Measurements from ENCODE around the gene RTF1.
A peak's percentile ranks its signal among the peaks of the same experiment; 100 is the strongest.
"Not testable (repeated sequence)": the region's sequence is repeated elsewhere in the genome, so short reads cannot be mapped to it uniquely, and the experiment has no call there.

The RTF1 gene

DNA sequence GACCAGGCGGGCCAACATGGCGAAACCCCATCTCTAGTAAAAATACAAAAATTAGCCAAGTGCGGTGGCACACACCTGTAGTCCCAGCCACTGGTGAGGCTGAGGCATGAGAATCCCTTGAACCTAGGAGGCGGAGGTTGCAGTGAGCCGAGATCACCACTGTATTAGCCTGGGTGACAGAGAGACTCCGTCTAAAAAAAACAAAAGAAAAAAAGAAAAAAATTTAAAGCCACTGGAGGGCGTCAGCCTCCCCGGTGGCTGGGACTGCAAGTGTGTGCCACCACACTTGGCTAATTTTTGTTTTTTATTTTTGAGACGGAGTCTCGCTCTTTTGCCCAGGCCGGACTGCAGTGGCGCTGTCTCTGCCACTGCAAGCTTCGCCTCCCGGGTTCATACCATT is 7.9 kb downstream of the RTF1 start:
- TF ChIP-seq POLR2A (IDR thresholded peaks at IDR 0.05; ENCODE audit: extremely low read depth, insufficient read length) (no peak), MYC (IDR thresholded peaks at IDR 0.05; ENCODE audit: low read depth, low read length) (no peak)
- TF ChIP-seq, protein P1, sequence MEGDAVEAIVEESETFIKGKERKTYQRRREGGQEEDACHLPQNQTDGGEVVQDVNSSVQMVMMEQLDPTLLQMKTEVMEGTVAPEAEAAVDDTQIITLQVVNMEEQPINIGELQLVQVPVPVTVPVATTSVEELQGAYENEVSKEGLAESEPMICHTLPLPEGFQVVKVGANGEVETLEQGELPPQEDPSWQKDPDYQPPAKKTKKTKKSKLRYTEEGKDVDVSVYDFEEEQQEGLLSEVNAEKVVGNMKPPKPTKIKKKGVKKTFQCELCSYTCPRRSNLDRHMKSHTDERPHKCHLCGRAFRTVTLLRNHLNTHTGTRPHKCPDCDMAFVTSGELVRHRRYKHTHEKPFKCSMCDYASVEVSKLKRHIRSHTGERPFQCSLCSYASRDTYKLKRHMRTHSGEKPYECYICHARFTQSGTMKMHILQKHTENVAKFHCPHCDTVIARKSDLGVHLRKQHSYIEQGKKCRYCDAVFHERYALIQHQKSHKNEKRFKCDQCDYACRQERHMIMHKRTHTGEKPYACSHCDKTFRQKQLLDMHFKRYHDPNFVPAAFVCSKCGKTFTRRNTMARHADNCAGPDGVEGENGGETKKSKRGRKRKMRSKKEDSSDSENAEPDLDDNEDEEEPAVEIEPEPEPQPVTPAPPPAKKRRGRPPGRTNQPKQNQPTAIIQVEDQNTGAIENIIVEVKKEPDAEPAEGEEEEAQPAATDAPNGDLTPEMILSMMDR (IDR thresholded peaks at IDR 0.05; ENCODE audit: low read depth, low read length) = no peak
- TF ChIP-seq, protein P2, sequence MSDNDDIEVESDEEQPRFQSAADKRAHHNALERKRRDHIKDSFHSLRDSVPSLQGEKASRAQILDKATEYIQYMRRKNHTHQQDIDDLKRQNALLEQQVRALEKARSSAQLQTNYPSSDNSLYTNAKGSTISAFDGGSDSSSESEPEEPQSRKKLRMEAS (IDR thresholded peaks at IDR 0.05; ENCODE audit: low read depth, low read length) = no peak
- DNase-seq (ENCODE audit: low read depth) = peak; percentile 18
- no peak overlapping the region for H3K4me3 ChIP-seq (ENCODE audit: low read depth, low read length)

DNA sequence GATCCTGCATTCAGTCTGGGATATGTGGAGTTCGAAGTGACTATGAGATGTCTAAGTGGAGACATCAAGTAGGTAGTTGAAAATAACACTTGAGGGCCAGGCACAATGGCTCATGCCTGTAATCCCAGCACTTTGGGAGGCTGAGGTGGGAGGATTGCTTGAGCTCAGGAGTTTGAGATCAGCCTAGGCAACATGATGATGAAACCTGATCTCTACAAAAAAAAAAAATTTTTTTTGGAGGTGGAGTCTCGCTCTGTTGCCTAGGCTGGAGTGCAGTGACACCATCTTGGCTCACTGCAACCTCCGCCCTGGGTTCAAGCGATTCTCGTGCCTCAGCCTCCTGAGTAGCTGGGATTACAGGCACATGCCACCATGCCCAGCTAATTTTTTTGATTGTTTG is 9.0 kb downstream of the RTF1 start:
- DNase-seq (ENCODE audit: low read depth); H3K4me3 ChIP-seq (ENCODE audit: low read depth, low read length): not testable (repeated sequence)

DNA sequence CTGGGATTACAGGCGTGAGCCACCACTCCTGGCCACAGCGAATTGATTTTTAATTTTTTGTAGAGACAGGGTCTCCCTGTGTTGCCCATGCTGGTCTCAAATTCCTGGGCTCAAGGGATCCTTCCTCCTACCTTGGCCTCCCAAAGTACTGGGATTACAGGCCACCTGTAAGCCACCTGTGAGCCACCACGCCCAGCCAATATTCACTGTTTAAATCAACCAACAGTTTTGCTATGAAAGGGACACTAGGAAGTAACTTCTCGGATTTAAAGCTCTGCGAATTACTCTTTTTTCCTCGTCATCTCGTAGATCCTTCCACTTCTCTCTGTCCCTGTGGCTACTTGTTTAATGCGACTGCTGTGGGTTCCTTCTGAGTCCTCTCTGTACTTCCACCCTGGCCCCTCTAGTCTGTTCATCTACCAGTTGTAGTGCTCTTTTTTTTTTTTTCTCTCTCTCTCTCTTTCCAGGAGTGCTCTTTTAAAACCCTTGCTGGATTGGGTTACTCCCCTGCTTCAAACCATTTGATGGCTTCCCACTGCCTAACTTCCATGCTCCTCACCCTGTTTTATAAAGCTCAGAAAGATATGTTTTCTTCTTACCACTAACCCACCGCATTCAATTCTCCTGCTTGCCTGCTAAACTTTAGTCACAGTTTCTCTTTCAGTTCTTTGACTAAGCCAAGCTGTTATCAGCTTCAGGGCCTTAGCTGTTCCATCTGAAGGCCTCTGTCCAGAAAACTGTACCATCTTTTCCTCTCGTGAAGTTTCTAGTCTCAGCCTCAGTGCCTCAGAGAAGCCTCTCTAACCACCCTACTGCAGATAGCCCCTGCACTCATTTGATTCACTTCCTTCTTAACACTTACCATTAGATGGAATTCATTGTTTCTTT is 12.4 kb downstream of the RTF1 start:
- TF ChIP-seq MYC (IDR thresholded peaks at IDR 0.05; ENCODE audit: low read depth, low read length) (no peak), POLR2A (IDR thresholded peaks at IDR 0.05; ENCODE audit: extremely low read depth, insufficient read length) (no peak)
- TF ChIP-seq, protein P1 (IDR thresholded peaks at IDR 0.05; ENCODE audit: low read depth, low read length) = no peak
- TF ChIP-seq, protein P2 (IDR thresholded peaks at IDR 0.05; ENCODE audit: low read depth, low read length) = no peak
- H3K4me3 ChIP-seq (ENCODE audit: low read depth, low read length) = no peak overlapping the region

DNA sequence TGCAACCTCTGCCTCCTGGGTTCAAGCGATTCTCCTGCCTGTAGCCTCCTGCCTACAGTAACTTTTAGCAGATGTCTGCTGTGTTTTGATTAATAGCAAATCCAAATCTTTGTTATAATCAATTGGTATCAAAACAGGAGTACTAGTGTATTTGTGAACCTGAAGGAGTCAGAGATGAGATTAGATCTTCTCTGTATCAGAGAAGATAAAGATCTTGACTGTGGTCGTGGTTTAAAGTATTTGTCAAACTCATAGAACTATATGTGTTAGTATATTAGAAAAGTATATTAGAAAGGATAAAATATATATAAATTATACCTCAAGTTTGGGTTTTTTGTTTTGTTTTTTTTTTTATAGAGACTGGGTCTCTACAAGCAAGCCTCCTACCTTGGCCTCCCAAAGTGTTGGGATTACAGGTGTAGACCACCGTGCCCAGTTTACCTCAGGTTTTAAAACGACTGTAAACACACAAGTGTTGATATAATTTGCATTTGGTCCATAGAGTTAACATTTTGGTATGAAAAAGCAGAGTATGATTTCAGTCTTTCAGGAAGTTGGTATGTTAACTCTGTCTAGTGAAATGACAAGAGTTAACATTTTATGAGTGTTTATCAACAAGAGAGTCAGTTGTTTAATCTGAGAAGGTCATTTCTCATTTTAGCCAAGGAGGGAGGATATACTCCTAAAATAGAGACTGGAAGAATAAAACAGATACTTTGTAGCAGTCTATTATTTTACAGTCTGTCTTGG is 18.3 kb downstream of the RTF1 start:
- DNase-seq (ENCODE audit: low read depth) = no peak
- H3K4me3 ChIP-seq (ENCODE audit: low read depth, low read length) = no peak overlapping the region
- TF ChIP-seq POLR2A (IDR thresholded peaks at IDR 0.05; ENCODE audit: extremely low read depth, insufficient read length) (no peak), MYC (IDR thresholded peaks at IDR 0.05; ENCODE audit: low read depth, low read length) (no peak)
- TF ChIP-seq, protein P2 (IDR thresholded peaks at IDR 0.05; ENCODE audit: low read depth, low read length) = no peak
- TF ChIP-seq, protein P1 (IDR thresholded peaks at IDR 0.05; ENCODE audit: low read depth, low read length) = no peak

More for the DNA sequence above, 12.4 kb downstream of the RTF1 start:
- DNase-seq (ENCODE audit: low read depth) = no peak

DNA sequence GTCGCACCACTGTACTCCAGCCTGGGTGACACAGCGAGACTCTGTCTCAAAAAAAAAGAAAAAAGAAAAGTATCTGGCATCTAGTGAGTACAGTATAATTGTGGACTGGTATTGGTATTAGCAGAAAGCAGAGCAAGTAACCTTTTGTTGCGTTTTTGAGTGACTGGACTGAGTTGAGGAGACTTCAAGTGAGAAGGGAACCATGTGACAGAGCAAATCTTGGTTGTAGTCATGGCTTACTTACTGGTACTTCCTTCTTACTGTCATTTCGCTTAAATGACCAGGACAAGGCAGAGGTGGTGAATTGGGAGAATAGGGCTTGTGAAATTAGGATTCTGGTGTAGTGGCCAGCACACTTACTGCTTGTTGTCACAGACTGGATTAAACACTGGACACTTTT is 20.6 kb downstream of the RTF1 start:
- no peak for DNase-seq (ENCODE audit: low read depth)
- no peak overlapping the region for H3K4me3 ChIP-seq (ENCODE audit: low read depth, low read length)

More for the DNA sequence above, 20.6 kb downstream of the RTF1 start:
- TF ChIP-seq, protein P2 (IDR thresholded peaks at IDR 0.05; ENCODE audit: low read depth, low read length) = no peak
- no peak for TF ChIP-seq POLR2A (IDR thresholded peaks at IDR 0.05; ENCODE audit: extremely low read depth, insufficient read length)
- TF ChIP-seq MYC (IDR thresholded peaks at IDR 0.05; ENCODE audit: low read depth, low read length) = no peak
- TF ChIP-seq, protein P1 (IDR thresholded peaks at IDR 0.05; ENCODE audit: low read depth, low read length) = no peak
